Astrocyte of the cerebellum (primary cell): ENCODE data around the gene CCN2.
A peak's percentile ranks its signal among the peaks of the same experiment; 100 is the strongest.
"Not testable (repeated sequence)": the region's sequence is repeated elsewhere in the genome, so short reads cannot be mapped to it uniquely, and the experiment has no call there.

Experiments used
- DNase-seq: peaks from one replicate; pipeline ENCODE4 v3.0.0-alpha.2; 2011; ENCODE audit warnings: low read depth
- H3K4me3 ChIP-seq: 2 replicates; pipeline ENCODE4 v1.5.1; 2011; ENCODE audit warnings: mild to moderate bottlenecking, low read depth, low read length, moderate library complexity
- CTCF ChIP-seq: IDR thresholded peaks from 2 replicates; pipeline ENCODE4 v1.5.1; 2012; ENCODE audit warnings: low read length, low read depth, moderate library complexity, mild to moderate bottlenecking; ENCODE audit errors: missing control alignments
- in situ Hi-C: cut with HindIII; loops from 2 replicates; pipeline ENCODE4 v1.10.0; 2017; ENCODE audit warnings: low sequenced_read_pairs

Gene CCN2

DNA sequence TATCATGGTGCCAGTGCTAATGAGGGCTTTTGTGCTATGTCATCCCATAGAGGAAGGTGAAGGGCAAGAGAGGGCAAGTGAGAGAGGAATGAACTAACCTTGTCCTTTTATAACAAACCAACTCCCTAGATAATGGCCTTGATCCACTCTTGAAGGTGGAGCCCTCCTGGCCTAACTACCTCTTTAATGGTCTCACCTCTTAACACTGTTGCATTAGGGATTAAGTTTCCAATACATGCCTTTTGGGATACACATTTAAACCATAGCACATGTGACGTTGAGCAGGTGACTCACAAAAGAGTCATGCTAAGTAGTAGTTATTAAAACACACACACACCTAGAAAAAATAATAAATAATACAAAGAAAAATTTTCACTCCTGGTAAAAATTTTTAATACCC, 36.9 kb downstream of the CCN2 start:
- in situ Hi-C loops: no loop called here
- H3K4me3 ChIP-seq: no peak overlapping the region
- TF ChIP-seq CTCF: no peak
- DNase-seq: no peak

- in situ Hi-C loops: no loop called here
Observed at GRCh38 chr6:131911951-131912350, 39.2 kb downstream of the CCN2 start.

DNA sequence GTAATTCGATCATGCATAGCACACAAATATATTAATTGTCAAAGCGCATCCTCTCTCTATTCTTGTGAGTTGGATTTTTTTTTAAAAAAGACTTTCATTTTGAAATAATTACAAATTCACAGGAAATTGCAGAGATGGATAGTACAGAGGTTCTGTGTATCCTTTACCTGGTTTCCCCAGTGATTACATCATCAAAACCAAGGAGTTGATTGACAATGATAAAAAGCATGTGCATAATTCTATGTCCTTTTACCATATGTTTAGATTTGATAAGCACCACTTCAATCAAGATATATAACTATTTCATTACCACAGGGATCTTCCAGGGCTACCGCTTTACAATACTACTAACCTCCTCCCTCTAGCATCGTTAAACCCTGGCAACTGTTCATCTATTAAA, 40.2 kb downstream of the CCN2 start:
- no peak for DNase-seq
- in situ Hi-C loops: no loop called here
- no peak overlapping the region for H3K4me3 ChIP-seq
- no peak for TF ChIP-seq CTCF

More at GRCh38 chr6:131911951-131912350, 39.2 kb downstream of the CCN2 start:
- no peak for DNase-seq
- no peak overlapping the region for H3K4me3 ChIP-seq
- no peak for TF ChIP-seq CTCF

- in situ Hi-C loops: no loop called here
- no peak for TF ChIP-seq CTCF
- no peak overlapping the region for H3K4me3 ChIP-seq
- no peak for DNase-seq
Observed at GRCh38 chr6:131910219-131910589, 41.0 kb downstream of the CCN2 start.

- H3K4me3 ChIP-seq: no peak overlapping the region
- peak; percentile 62 for DNase-seq
- in situ Hi-C loops: no loop called here
- TF ChIP-seq CTCF: peak; percentile 86
Observed at GRCh38 chr6:131909408-131910218, 41.6 kb downstream of the CCN2 start.

GRCh38 chr6:131908787-131909186, 42.4 kb downstream of the CCN2 start:
- H3K4me3 ChIP-seq, in situ Hi-C loops, DNase-seq: not testable (repeated sequence)

- H3K4me3 ChIP-seq, in situ Hi-C loops, DNase-seq: not testable (repeated sequence)
Observed at GRCh38 chr6:131903734-131904133, 47.4 kb downstream of the CCN2 start.

DNA sequence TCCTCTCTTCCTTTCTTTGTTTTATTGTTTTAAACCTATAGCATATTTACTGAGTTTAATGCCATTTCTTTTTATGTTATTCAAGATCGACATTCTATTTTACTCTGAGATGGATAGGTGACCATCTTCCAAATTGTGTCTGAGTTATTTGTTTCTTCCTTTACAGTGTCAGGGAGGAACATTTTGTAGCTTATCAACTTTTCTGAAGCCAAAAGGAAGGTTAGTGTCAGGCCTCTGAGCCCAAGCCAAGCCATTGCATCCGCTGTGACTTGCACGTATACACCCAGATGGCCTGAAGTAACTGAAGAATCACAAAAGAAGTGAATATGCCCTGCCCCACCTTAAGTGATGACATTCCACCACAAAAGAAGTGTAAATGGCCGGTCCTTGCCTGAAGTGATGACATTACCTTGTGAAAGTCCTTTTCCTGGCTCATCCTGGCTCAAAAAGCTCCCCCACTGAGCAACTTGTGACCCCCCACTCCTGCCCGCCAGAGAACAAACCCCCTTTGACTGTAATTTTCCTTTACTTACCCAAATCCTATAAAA, 49.8 kb downstream of the CCN2 start:
- H3K4me3 ChIP-seq, in situ Hi-C loops, DNase-seq: not testable (repeated sequence)
